Measurements from ENCODE around the gene ARL13B.
"Not testable (repeated sequence)": the region's sequence is repeated elsewhere in the genome, so short reads cannot be mapped to it uniquely, and the experiment has no call there.

Gene ARL13B

DNA sequence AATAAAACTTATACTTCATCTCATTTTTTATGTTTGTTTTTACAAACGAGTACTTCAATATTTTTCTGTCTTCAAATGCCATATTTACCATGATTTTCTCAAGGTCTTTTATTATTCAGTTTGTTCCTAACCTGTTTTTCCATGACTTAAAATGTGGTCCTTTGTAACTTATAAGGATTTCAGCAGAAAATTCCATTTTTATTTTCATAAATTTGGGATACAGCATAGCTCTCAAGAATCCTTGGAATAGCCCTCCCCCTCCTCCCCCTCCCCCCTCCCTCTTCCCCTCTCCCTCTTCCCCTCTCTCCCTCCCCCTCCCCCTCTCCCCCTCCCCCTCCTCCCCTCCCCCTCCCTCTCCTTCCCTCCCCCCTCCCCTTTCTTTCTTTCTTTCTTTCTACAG, 63.3 kb downstream of the ARL13B start:
- DNase-seq (ENCODE audit: low spot score), result no peak
- Histone ChIP-seq H3K4ac (ENCODE audit: low read length) (no peak overlapping the region), H3K14ac (ENCODE audit: low read length) (no peak overlapping the region), H3K4me1 (ENCODE audit: control insufficient read depth in 2 of 2, insufficient read depth in 1 of 2, low read depth in 1 of 2, low read length in 2 of 2) (no peaks in the 10 kb centered on the region), H3K79me1 (ENCODE audit: low read depth, low read length) (no peaks in the 10 kb centered on the region), H2AFZ (ENCODE audit: low read length) (no peak overlapping the region), H3K4me2 (ENCODE audit: insufficient read depth, low read length, poor library complexity, severe bottlenecking) (no peak overlapping the region), H3K36me3 (replicated peaks in 1 of 2; ENCODE audit: control insufficient read depth in 2 of 2, insufficient read depth in 2 of 2, low read length in 2 of 2) (peaks cover 0 to 46% of the 10 kb centered on the region in 2 donors), H4K8ac (ENCODE audit: low read depth, low read length) (no peak overlapping the region), H3K4me3 (ENCODE audit: low read length in 2 of 2) (no peak overlapping the region), H4K91ac (ENCODE audit: low read depth, low read length, poor library complexity) (no peak overlapping the region), H2BK15ac (ENCODE audit: low read length) (no peak overlapping the region), H3K18ac (ENCODE audit: low read length) (no peak overlapping the region), H3K9me3 (replicated peaks in 1 of 2; ENCODE audit: control insufficient read depth in 2 of 2, insufficient read depth in 1 of 2, low read depth in 1 of 2, low read length in 2 of 2) (peaks cover 0 to 7% of the 10 kb centered on the region in 2 donors), H3K27me3 (ENCODE audit: control insufficient read depth in 3 of 3, insufficient read depth in 3 of 3, low read depth in 1 of 3, low read length in 3 of 3) (no peaks in the 10 kb centered on the region), H2AK5ac (ENCODE audit: low read depth, low read length) (no peak overlapping the region), H2BK5ac (ENCODE audit: low read length) (no peak overlapping the region), H2BK120ac (ENCODE audit: low read depth, low read length) (no peak overlapping the region), H3K23ac (ENCODE audit: low read depth, low read length, poor library complexity) (no peak overlapping the region), H3K9ac (ENCODE audit: low read depth, low read length, poor library complexity) (no peak overlapping the region), H3K27ac (replicated peaks; ENCODE audit: low read length) (no peak overlapping the region), H2BK12ac (ENCODE audit: low read length) (no peak overlapping the region)
- no CpG with 5 or more reads among the region's 1 CpG for WGBS, 2 donors (ENCODE audit: extremely low coverage in 2 of 2, insufficient read length in 2 of 2, insufficient replicate concordance in 1 of 2)

DNA sequence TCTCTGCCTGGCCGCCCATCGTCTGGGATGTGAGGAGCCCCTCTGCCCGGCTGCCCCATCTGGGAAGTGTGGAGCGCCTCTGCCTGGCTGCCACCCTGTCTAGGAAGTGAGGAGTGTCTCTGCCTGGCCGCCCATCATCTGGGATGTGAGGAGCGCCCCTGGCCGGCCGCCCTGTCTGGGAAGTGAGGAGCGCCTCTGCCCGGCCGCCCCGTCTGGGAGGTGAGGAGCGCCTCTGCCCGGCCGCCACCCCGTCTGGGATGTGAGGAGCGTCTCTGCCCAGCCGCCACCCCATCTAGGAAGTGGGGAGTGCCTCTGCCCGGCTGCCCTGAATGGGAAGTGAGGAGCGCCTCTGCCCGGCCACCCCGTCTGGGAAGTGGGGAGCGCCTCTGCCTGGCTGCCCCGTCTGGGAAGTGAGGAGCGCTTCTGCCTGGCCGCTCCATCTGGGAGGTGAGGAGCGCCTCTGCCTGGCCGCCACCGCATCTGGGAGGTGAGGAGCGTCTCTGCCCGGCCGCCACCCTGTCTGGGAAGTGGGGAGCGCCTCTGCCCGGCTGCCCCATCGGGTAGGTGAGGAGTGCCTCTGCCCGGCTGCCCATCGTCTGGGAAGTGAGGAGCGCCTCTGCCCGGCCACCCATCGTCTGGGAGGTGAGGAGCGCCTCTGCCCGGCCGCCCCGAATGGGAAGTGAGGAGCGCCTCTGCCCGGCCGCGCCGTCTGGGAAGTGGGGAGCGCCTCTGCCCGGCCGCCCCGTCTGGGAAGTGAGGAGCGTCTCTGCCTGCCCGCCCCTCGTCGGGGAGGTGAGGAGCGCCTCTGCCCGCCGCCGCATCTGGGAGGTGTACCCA, 64.4 kb downstream of the ARL13B start:
- not testable (repeated sequence) for H2BK15ac ChIP-seq (ENCODE audit: low read length)
- H3K36me3 ChIP-seq (replicated peaks in 1 of 2; ENCODE audit: control insufficient read depth in 2 of 2, insufficient read depth in 2 of 2, low read length in 2 of 2), result peaks cover 0 to 54% of the 10 kb centered on the region in 2 donors
- no CpG with 5 or more reads among the region's 61 CpGs for WGBS, 2 donors (ENCODE audit: extremely low coverage in 2 of 2, insufficient read length in 2 of 2, insufficient replicate concordance in 1 of 2)

DNA sequence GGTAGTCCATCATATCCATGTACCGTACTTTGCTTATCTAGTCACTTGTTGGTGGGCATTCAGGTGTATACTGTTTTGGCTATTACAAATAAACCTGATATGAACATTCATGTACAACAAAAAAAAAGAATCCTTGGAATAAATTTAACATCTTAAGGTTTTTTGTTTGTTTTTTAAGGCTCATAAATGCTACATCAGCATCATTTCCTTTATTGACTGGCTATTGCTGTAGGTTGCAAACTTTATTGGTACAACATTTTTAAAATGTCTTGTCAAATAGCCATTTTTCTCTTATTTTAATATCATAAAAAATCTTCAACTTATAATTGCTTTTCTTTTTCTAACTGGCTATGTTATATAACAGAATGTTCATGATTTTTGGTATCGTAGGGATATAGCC, 66.6 kb downstream of the ARL13B start:
- no peak overlapping the region for H4K91ac ChIP-seq (ENCODE audit: low read depth, low read length, poor library complexity)
- H3K9ac ChIP-seq (ENCODE audit: low read depth, low read length, poor library complexity), result no peak overlapping the region
- no peak overlapping the region for H3K23ac ChIP-seq (ENCODE audit: low read depth, low read length, poor library complexity)
- no peaks in the 10 kb centered on the region for H3K27me3 ChIP-seq (ENCODE audit: control insufficient read depth in 3 of 3, insufficient read depth in 3 of 3, low read depth in 1 of 3, low read length in 3 of 3)
- H2BK12ac ChIP-seq (ENCODE audit: low read length), result no peak overlapping the region
- H4K8ac ChIP-seq (ENCODE audit: low read depth, low read length), result no peak overlapping the region
- H2BK15ac ChIP-seq (ENCODE audit: low read length), result no peak overlapping the region
- no peak overlapping the region for H3K14ac ChIP-seq (ENCODE audit: low read length)
- H3K36me3 ChIP-seq (replicated peaks in 1 of 2; ENCODE audit: control insufficient read depth in 2 of 2, insufficient read depth in 2 of 2, low read length in 2 of 2), result peaks cover 0 to 58% of the 10 kb centered on the region in 2 donors
- whole genome bisulfite sequencing, 2 donors (ENCODE audit: extremely low coverage in 2 of 2, insufficient read length in 2 of 2, insufficient replicate concordance in 1 of 2), result no CpG with 5 or more reads among the region's 2 CpGs
- H2AK5ac ChIP-seq (ENCODE audit: low read depth, low read length), result no peak overlapping the region
- H3K4me3 ChIP-seq (ENCODE audit: low read length in 2 of 2), result no peak overlapping the region
- H2BK120ac ChIP-seq (ENCODE audit: low read depth, low read length), result no peak overlapping the region
- no peak overlapping the region for H3K4me2 ChIP-seq (ENCODE audit: insufficient read depth, low read length, poor library complexity, severe bottlenecking)
- no peak overlapping the region for H3K27ac ChIP-seq (replicated peaks; ENCODE audit: low read length)
- H3K4me1 ChIP-seq (ENCODE audit: control insufficient read depth in 2 of 2, insufficient read depth in 1 of 2, low read depth in 1 of 2, low read length in 2 of 2), result no peaks in the 10 kb centered on the region
- no peak overlapping the region for H2BK5ac ChIP-seq (ENCODE audit: low read length)
- no peak overlapping the region for H3K4ac ChIP-seq (ENCODE audit: low read length)
- no peak overlapping the region for H3K18ac ChIP-seq (ENCODE audit: low read length)
- H3K9me3 ChIP-seq (replicated peaks in 1 of 2; ENCODE audit: control insufficient read depth in 2 of 2, insufficient read depth in 1 of 2, low read depth in 1 of 2, low read length in 2 of 2), result peaks cover 0 to 7% of the 10 kb centered on the region in 2 donors
- no peak for DNase-seq (ENCODE audit: low spot score)
- no peaks in the 10 kb centered on the region for H3K79me1 ChIP-seq (ENCODE audit: low read depth, low read length)
- no peak overlapping the region for H2AFZ ChIP-seq (ENCODE audit: low read length)

More for the DNA sequence above, 64.4 kb downstream of the ARL13B start:
- H3K14ac ChIP-seq (ENCODE audit: low read length); H3K27ac ChIP-seq (replicated peaks; ENCODE audit: low read length); H3K9ac ChIP-seq (ENCODE audit: low read depth, low read length, poor library complexity); H3K9me3 ChIP-seq (replicated peaks in 1 of 2; ENCODE audit: control insufficient read depth in 2 of 2, insufficient read depth in 1 of 2, low read depth in 1 of 2, low read length in 2 of 2); DNase-seq (ENCODE audit: low spot score); H2BK12ac ChIP-seq (ENCODE audit: low read length); H3K4me1 ChIP-seq (ENCODE audit: control insufficient read depth in 2 of 2, insufficient read depth in 1 of 2, low read depth in 1 of 2, low read length in 2 of 2); H3K18ac ChIP-seq (ENCODE audit: low read length); H3K4me2 ChIP-seq (ENCODE audit: insufficient read depth, low read length, poor library complexity, severe bottlenecking); H3K4me3 ChIP-seq (ENCODE audit: low read length in 2 of 2); H3K27me3 ChIP-seq (ENCODE audit: control insufficient read depth in 3 of 3, insufficient read depth in 3 of 3, low read depth in 1 of 3, low read length in 3 of 3); H3K79me1 ChIP-seq (ENCODE audit: low read depth, low read length); H3K23ac ChIP-seq (ENCODE audit: low read depth, low read length, poor library complexity); H2AFZ ChIP-seq (ENCODE audit: low read length); H4K91ac ChIP-seq (ENCODE audit: low read depth, low read length, poor library complexity); H2BK5ac ChIP-seq (ENCODE audit: low read length); H2AK5ac ChIP-seq (ENCODE audit: low read depth, low read length); H3K4ac ChIP-seq (ENCODE audit: low read length); H4K8ac ChIP-seq (ENCODE audit: low read depth, low read length); H2BK120ac ChIP-seq (ENCODE audit: low read depth, low read length): not testable (repeated sequence)

DNA sequence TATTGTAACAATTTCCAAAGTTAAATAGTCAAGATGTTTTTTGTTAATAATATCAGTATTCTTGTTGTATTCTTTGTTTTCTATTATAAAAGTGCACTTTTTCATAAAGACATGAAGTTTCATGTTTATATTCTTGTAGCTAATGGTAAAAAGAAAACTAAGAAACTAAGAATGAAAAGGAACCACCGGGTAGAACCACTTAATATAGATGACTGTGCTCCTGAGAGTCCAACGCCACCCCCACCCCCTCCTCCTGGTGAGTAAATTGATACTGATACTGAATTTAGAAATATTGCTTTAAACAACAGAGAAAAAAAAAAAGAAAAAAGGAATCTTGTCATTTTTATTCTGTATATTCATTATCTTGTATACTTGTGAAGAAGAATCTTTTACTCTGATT, 69.3 kb downstream of the ARL13B start:
- Histone ChIP-seq H3K9ac (ENCODE audit: low read depth, low read length, poor library complexity) (no peak overlapping the region), H4K91ac (ENCODE audit: low read depth, low read length, poor library complexity) (no peak overlapping the region), H2AK5ac (ENCODE audit: low read depth, low read length) (no peak overlapping the region), H3K27ac (replicated peaks; ENCODE audit: low read length) (no peak overlapping the region), H2AFZ (ENCODE audit: low read length) (no peak overlapping the region), H2BK120ac (ENCODE audit: low read depth, low read length) (no peak overlapping the region), H3K23ac (ENCODE audit: low read depth, low read length, poor library complexity) (no peak overlapping the region), H3K36me3 (replicated peaks in 1 of 2; ENCODE audit: control insufficient read depth in 2 of 2, insufficient read depth in 2 of 2, low read length in 2 of 2) (peaks cover 0 to 72% of the 10 kb centered on the region in 2 donors), H3K14ac (ENCODE audit: low read length) (no peak overlapping the region), H2BK15ac (ENCODE audit: low read length) (no peak overlapping the region), H3K27me3 (ENCODE audit: control insufficient read depth in 3 of 3, insufficient read depth in 3 of 3, low read depth in 1 of 3, low read length in 3 of 3) (no peaks in the 10 kb centered on the region), H2BK5ac (ENCODE audit: low read length) (no peak overlapping the region), H3K4me3 (ENCODE audit: low read length in 2 of 2) (no peak overlapping the region), H3K18ac (ENCODE audit: low read length) (no peak overlapping the region), H3K4me2 (ENCODE audit: insufficient read depth, low read length, poor library complexity, severe bottlenecking) (no peak overlapping the region), H3K4me1 (ENCODE audit: control insufficient read depth in 2 of 2, insufficient read depth in 1 of 2, low read depth in 1 of 2, low read length in 2 of 2) (no peaks in the 10 kb centered on the region), H3K4ac (ENCODE audit: low read length) (no peak overlapping the region), H4K8ac (ENCODE audit: low read depth, low read length) (no peak overlapping the region), H2BK12ac (ENCODE audit: low read length) (no peak overlapping the region), H3K79me1 (ENCODE audit: low read depth, low read length) (no peaks in the 10 kb centered on the region), H3K9me3 (replicated peaks in 1 of 2; ENCODE audit: control insufficient read depth in 2 of 2, insufficient read depth in 1 of 2, low read depth in 1 of 2, low read length in 2 of 2) (no peaks in the 10 kb centered on the region)
- WGBS, 2 donors (ENCODE audit: extremely low coverage in 2 of 2, insufficient read length in 2 of 2, insufficient replicate concordance in 1 of 2), result no CpG with 5 or more reads among the region's 2 CpGs
- no peak for DNase-seq (ENCODE audit: low spot score)
